Stimulated activated memory B cell treated with anti-CD40 and anti-IgM and Interleukin-4, amounts not matched to agents 10 μg/mL and 1 μg/mL and 100 μg/mL, for 72 hours (primary cell): ENCODE results near the gene KCNQ2.
"Not testable (repeated sequence)": the region's sequence is repeated elsewhere in the genome, so short reads cannot be mapped to it uniquely, and the experiment has no call there.

Experiments used
- ATAC-seq: fragments of 150-1000 bp; cut with Tn5 transposase; 2 replicates; pipeline ENCODE4 v1.10.0; 2021
- H3K27ac Mint-ChIP-seq: one replicate; pipeline ENCODE4 v1.8.0; 2022; ENCODE audit warnings: mild to moderate bottlenecking, mixed read lengths
- H3K27me3 Mint-ChIP-seq: one replicate; pipeline ENCODE4 v1.8.0; 2022; ENCODE audit warnings: mixed read lengths
- H3K36me3 Mint-ChIP-seq: one replicate; pipeline ENCODE4 v1.8.0; 2022; ENCODE audit warnings: mixed read lengths
- H3K4me1 Mint-ChIP-seq: one replicate; pipeline ENCODE4 v1.8.0; 2022; ENCODE audit warnings: mixed read lengths
- H3K4me3 Mint-ChIP-seq: one replicate; pipeline ENCODE4 v1.8.0; 2022; ENCODE audit warnings: mild to moderate bottlenecking, moderate library complexity, mixed read lengths
- H3K9me3 Mint-ChIP-seq: one replicate; pipeline ENCODE4 v1.8.0; 2022; ENCODE audit warnings: mixed read lengths

The KCNQ2 gene

GRCh38 chr20:63487781-63488241 is 15.4 kb upstream of the KCNQ2 start:
- Mint-ChIP-seq H3K27me3 (peaks cover 84% of the 10 kb centered on the region), H3K27ac (no peak overlapping the region), H3K9me3 (peaks cover 17% of the 10 kb centered on the region), H3K4me1 (no peaks in the 10 kb centered on the region), H3K36me3 (no peaks in the 10 kb centered on the region), H3K4me3 (no peak overlapping the region)
- no peak for ATAC-seq

- no peak overlapping the region for H3K27ac Mint-ChIP-seq
- H3K4me3 Mint-ChIP-seq: no peak overlapping the region
- H3K36me3 Mint-ChIP-seq: no peaks in the 10 kb centered on the region
- H3K9me3 Mint-ChIP-seq: peaks cover 12% of the 10 kb centered on the region
- ATAC-seq: no peak
- peaks cover 84% of the 10 kb centered on the region for H3K27me3 Mint-ChIP-seq
- no peaks in the 10 kb centered on the region for H3K4me1 Mint-ChIP-seq
Observed at GRCh38 chr20:63487116-63487764, 14.8 kb upstream of the KCNQ2 start.

DNA sequence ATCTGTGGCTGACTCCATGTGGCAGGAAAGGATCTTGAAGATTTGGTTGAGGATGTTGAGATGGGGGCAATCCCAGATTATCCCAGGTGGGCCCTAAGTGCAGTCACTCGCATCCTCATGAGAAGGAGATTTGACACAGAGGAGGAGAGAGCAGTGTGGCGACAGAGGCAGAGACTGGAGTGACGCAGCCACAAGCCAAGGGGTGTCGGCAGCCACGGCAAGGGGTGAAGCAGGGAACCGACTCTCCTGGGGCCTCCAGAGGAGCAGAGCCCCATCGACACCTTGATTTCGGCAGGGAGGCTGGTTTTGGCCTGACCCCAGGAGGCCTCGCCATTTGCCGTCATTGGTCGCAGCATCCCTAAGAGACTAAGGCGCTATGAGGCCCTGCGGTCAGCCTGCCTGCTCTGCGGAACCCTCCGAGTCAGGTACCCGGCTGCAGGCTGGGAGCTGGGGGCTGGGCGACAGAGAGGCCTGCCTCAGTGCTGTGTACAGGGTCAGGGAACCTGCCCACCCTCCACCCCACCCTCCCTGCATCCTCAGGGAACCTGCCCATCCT is 13.9 kb upstream of the KCNQ2 start:
- Mint-ChIP-seq H3K27ac (no peak overlapping the region), H3K9me3 (peaks cover 3% of the 10 kb centered on the region), H3K4me1 (no peaks in the 10 kb centered on the region), H3K4me3 (no peak overlapping the region), H3K27me3 (peaks cover 84% of the 10 kb centered on the region), H3K36me3 (no peaks in the 10 kb centered on the region)
- no peak for ATAC-seq

- H3K4me3 Mint-ChIP-seq: no peak overlapping the region
- H3K27ac Mint-ChIP-seq: no peak overlapping the region
- no peak for ATAC-seq
- peaks cover 82% of the 10 kb centered on the region for H3K27me3 Mint-ChIP-seq
- peaks cover 3% of the 10 kb centered on the region for H3K9me3 Mint-ChIP-seq
- no peaks in the 10 kb centered on the region for H3K36me3 Mint-ChIP-seq
- no peaks in the 10 kb centered on the region for H3K4me1 Mint-ChIP-seq
Observed at GRCh38 chr20:63484651-63485403, 12.4 kb upstream of the KCNQ2 start.

DNA sequence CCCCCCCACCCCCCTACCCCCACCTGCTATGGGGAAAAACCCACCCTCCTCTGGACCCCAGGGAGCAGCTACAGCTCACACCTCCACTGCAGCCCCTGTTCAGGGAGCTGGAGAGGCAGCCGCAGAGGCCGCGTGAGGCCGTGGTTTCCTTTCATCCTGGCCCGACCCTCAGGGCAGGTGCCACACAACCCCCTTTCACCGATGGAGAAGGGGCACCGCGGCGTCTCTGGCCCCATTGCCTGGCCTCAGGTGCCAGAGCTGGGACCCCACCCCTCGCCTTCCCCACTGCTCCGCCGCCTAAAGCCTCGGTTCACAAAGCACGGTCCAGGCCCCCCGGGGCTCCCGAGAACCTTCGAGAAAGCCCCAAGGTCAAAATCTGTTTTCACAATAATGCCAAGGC is 11.8 kb upstream of the KCNQ2 start:
- no peak overlapping the region for H3K4me3 Mint-ChIP-seq
- no peak overlapping the region for H3K27ac Mint-ChIP-seq
- H3K27me3 Mint-ChIP-seq: peaks cover 82% of the 10 kb centered on the region
- no peak for ATAC-seq
- H3K36me3 Mint-ChIP-seq: no peaks in the 10 kb centered on the region
- H3K9me3 Mint-ChIP-seq: peaks cover 3% of the 10 kb centered on the region
- H3K4me1 Mint-ChIP-seq: no peaks in the 10 kb centered on the region

- no peaks in the 10 kb centered on the region for H3K4me1 Mint-ChIP-seq
- H3K9me3 Mint-ChIP-seq: peaks cover 3% of the 10 kb centered on the region
Observed at GRCh38 chr20:63483834-63484233, 11.4 kb upstream of the KCNQ2 start.

GRCh38 chr20:63482021-63482587 is 9.6 kb upstream of the KCNQ2 start:
- ATAC-seq: no peak
- Mint-ChIP-seq H3K27me3 (peaks cover 95% of the 10 kb centered on the region), H3K27ac (no peak overlapping the region), H3K4me1 (no peaks in the 10 kb centered on the region), H3K4me3 (no peak overlapping the region), H3K9me3 (peaks cover 3% of the 10 kb centered on the region), H3K36me3 (no peaks in the 10 kb centered on the region)

More at GRCh38 chr20:63483834-63484233, 11.4 kb upstream of the KCNQ2 start:
- H3K27ac Mint-ChIP-seq: no peak overlapping the region
- ATAC-seq: peak; percentile 2
- H3K4me3 Mint-ChIP-seq: no peak overlapping the region
- no peaks in the 10 kb centered on the region for H3K36me3 Mint-ChIP-seq
- H3K27me3 Mint-ChIP-seq: peaks cover 85% of the 10 kb centered on the region

DNA sequence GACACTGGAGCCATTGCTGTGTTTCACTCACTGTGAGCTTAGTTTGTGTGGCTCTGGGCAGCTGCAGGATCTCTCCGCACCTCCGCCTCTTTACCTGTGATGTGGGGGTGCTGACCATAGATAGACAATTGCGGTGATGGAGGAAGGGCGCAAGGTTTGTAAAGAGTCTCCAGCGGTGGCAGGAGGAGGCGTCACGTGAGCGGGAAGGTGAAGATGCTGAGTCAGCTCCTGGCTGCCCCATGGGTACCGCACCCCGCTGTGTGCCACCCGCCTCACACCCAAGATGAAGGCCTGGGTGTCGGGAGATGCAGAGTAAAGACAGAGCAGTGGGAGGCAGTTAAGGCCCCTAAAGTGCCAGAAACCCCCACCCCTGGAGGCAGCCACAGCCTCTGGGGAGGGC is 9.0 kb upstream of the KCNQ2 start:
- no peaks in the 10 kb centered on the region for H3K36me3 Mint-ChIP-seq
- ATAC-seq: no peak
- H3K27ac Mint-ChIP-seq: no peak overlapping the region
- H3K9me3 Mint-ChIP-seq: peaks cover 3% of the 10 kb centered on the region
- no peak overlapping the region for H3K4me3 Mint-ChIP-seq
- H3K4me1 Mint-ChIP-seq: no peaks in the 10 kb centered on the region
- H3K27me3 Mint-ChIP-seq: peaks cover 97% of the 10 kb centered on the region

DNA sequence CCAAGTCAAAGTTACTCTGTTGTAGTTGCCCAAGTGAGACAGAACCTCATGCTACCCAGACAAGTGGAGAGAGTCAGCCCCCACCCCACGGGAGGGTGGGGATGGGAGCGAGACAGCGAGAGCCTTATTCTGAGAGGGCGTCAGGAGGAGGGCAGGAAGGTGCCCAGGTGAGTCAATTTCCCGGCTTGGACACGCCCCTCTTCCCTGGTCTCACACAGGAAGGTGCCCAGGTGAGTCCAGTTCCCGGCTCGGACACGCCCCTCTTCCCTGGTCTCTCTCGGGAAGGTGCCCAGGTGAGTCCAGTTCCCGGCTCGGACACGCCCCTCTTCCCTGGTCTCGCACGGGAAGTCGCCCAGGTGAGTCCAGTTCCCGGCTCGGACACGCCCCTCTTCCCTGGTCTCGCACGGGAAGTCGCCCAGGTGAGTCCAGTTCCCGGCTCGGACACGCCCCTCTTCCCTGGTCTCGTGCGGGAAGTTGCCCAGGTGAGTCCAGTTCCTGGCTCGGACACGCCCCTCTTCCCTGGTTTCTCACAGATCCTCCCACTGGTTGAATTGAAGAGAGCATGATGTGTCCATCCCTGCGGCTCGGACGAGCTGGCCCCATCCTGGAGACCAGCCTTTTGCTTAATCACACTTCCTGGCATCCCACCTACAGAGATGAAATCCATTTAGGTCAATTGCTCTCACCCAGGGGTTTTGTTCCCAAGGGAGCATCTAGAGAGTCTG is 7.4 kb upstream of the KCNQ2 start:
- not testable (repeated sequence) for ATAC-seq, H3K4me1 Mint-ChIP-seq, H3K36me3 Mint-ChIP-seq, H3K9me3 Mint-ChIP-seq, H3K4me3 Mint-ChIP-seq, H3K27ac Mint-ChIP-seq
- peaks cover 97% of the 10 kb centered on the region for H3K27me3 Mint-ChIP-seq

DNA sequence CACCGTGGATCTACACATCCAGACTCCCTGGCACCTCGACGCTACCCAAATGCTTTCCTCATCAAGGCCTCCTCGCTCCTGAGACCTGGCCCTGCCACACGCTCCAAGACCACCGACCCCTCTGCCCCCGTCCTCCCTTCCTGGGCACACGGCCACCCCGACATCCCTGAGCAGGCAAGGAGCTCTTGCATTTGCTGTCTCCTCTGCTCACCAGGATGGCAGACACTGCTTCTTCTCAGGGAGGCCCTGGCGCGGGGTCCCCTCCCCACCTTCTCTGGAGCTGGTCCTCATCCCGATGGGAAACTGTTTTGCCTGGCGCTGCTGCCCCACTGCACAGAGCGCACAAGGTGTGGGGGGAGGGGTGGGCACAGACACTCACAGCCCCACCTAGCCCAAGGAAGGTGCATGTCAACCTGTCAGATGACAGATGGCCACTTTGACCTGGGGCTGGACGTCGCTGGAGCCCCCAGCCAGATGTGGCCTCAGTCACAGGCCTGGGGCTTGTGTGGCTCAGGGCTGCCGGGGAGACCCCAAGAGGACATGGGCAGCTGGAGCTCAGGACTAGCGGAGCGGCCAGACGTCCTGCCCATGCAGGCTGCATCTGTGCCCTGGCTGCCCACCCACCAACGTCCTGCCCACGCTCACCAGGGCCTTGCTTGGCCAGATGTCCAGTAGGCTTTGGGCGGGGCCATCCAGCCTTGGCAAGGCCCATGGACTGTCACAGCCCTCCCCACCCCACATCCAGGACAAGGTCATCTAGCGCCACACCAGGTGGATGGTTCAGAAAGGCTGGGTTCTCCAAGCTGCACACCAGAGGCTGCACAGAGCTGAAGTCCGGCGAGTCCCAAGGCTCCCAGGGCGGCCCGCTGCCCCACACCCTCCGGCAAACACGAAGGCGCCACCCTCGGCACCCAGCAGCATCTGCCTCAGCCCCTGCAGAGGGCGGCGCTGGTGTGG is 6.2 kb upstream of the KCNQ2 start:
- no peak for ATAC-seq
- no peak overlapping the region for H3K4me3 Mint-ChIP-seq
- peaks cover 97% of the 10 kb centered on the region for H3K27me3 Mint-ChIP-seq
- peaks cover 11% of the 10 kb centered on the region for H3K4me1 Mint-ChIP-seq
- H3K27ac Mint-ChIP-seq: no peak overlapping the region
- H3K36me3 Mint-ChIP-seq: no peaks in the 10 kb centered on the region
- no peaks in the 10 kb centered on the region for H3K9me3 Mint-ChIP-seq

- no peak for ATAC-seq
- peaks cover 18% of the 10 kb centered on the region for H3K4me1 Mint-ChIP-seq
- no peak overlapping the region for H3K27ac Mint-ChIP-seq
- H3K4me3 Mint-ChIP-seq: no peak overlapping the region
- H3K27me3 Mint-ChIP-seq: peaks cover 97% of the 10 kb centered on the region
- H3K36me3 Mint-ChIP-seq: no peaks in the 10 kb centered on the region
- H3K9me3 Mint-ChIP-seq: no peaks in the 10 kb centered on the region
Observed at GRCh38 chr20:63477944-63478343, 5.5 kb upstream of the KCNQ2 start.

- ATAC-seq: no peak
- H3K27me3 Mint-ChIP-seq: peaks cover 91% of the 10 kb centered on the region
- H3K36me3 Mint-ChIP-seq: no peaks in the 10 kb centered on the region
Observed at GRCh38 chr20:63477061-63477616, 4.7 kb upstream of the KCNQ2 start.

GRCh38 chr20:63475209-63475608 is 2.8 kb upstream of the KCNQ2 start:
- H3K36me3 Mint-ChIP-seq: no peaks in the 10 kb centered on the region
- no peaks in the 10 kb centered on the region for H3K9me3 Mint-ChIP-seq
- peaks cover 87% of the 10 kb centered on the region for H3K27me3 Mint-ChIP-seq
- H3K4me1 Mint-ChIP-seq: peaks cover 19% of the 10 kb centered on the region
- H3K4me3 Mint-ChIP-seq: no peak overlapping the region
- no peak for ATAC-seq
- no peak overlapping the region for H3K27ac Mint-ChIP-seq

More at GRCh38 chr20:63477061-63477616, 4.7 kb upstream of the KCNQ2 start:
- Mint-ChIP-seq H3K4me1 (peaks cover 19% of the 10 kb centered on the region), H3K9me3 (no peaks in the 10 kb centered on the region), H3K27ac (no peak overlapping the region), H3K4me3 (no peak overlapping the region)
